Iris pigment epithelial cell (primary cell): Measurements from ENCODE around the gene ARPC4.

ENCODE experiments used
- DNase-seq: peaks from one replicate; pipeline ENCODE4 v3.0.0-alpha.2; 2011; ENCODE audit warnings: low read depth

Gene ARPC4

GRCh38 chr3:9855594-9855993 lies 62.7 kb downstream of the ARPC4 start:
- no peak for DNase-seq
